IPS DF 6.9 (cell line): ENCODE measurements around the gene JADE2.

Experiments used
- DNase-seq: peaks from one replicate; pipeline ENCODE4 v3.0.0-alpha.2; 2013; ENCODE audit warnings: low read depth, low spot score
- H3K27ac ChIP-seq: one replicate; pipeline ENCODE4 v1.5.1; 2013; ENCODE audit warnings: low read length, control low read depth
- H3K27me3 ChIP-seq: 2 replicates; pipeline ENCODE4 v1.6.1; 2013; ENCODE audit warnings: mild to moderate bottlenecking, low read length; ENCODE audit not compliant: control insufficient read depth, insufficient read depth
- H3K36me3 ChIP-seq: 2 replicates; pipeline ENCODE4 v1.6.1; 2013; ENCODE audit warnings: low read length; ENCODE audit not compliant: control insufficient read depth, insufficient read depth
- H3K4me1 ChIP-seq: 2 replicates; pipeline ENCODE4 v1.6.1; 2013; ENCODE audit warnings: low read length; ENCODE audit not compliant: control insufficient read depth, insufficient read depth
- H3K4me3 ChIP-seq: 2 replicates; pipeline ENCODE4 v1.5.1; 2013; ENCODE audit warnings: mild to moderate bottlenecking, low read length
- H3K9me3 ChIP-seq: 2 replicates; pipeline ENCODE4 v1.6.1; 2013; ENCODE audit warnings: low read length, inconsistent platforms; ENCODE audit not compliant: control insufficient read depth, insufficient read depth
- WGBS: extraction: QIAGEN DNeasy Blood & Tissue Kit; methylation state at CpG from one replicate; pipeline ENCODE4 v1.1.7; 2013; ENCODE audit warnings: mixed read lengths, missing lambda C conversion rate; ENCODE audit not compliant: insufficient read length, insufficient coverage; 5-methylcytosine and 5-hydroxymethylcytosine counted together

JADE2 gene

GRCh38 chr5:134563221-134563620 lies 37.8 kb downstream of the JADE2 start:
- no peak for DNase-seq
- Histone ChIP-seq H3K4me1 (no peaks in the 10 kb centered on the region), H3K27ac (no peak overlapping the region), H3K36me3 (peaks cover 49% of the 10 kb centered on the region), H3K27me3 (no peaks in the 10 kb centered on the region), H3K4me3 (no peak overlapping the region), H3K9me3 (no peaks in the 10 kb centered on the region)
- WGBS, result no CpG with 5 or more reads among the region's 7 CpGs

- WGBS, result no CpG with 5 or more reads among the region's 5 CpGs
- DNase-seq, result no peak
- Histone ChIP-seq H3K27ac (no peak overlapping the region), H3K36me3 (peaks cover 54% of the 10 kb centered on the region), H3K27me3 (no peaks in the 10 kb centered on the region), H3K9me3 (no peaks in the 10 kb centered on the region), H3K4me1 (no peaks in the 10 kb centered on the region), H3K4me3 (no peak overlapping the region)
These were observed 38.5 kb downstream of the JADE2 start for GRCh38 chr5:134563962-134564361.

GRCh38 chr5:134564396-134564795 lies 38.9 kb downstream of the JADE2 start:
- Histone ChIP-seq H3K27me3 (no peaks in the 10 kb centered on the region), H3K27ac (no peak overlapping the region), H3K4me3 (no peak overlapping the region), H3K4me1 (no peaks in the 10 kb centered on the region), H3K9me3 (no peaks in the 10 kb centered on the region), H3K36me3 (peaks cover 56% of the 10 kb centered on the region)
- WGBS, result no CpG with 5 or more reads among the region's 4 CpGs
- no peak for DNase-seq

GRCh38 chr5:134565791-134566740 lies 40.6 kb downstream of the JADE2 start:
- WGBS, result no CpG with 5 or more reads among the region's 28 CpGs
- H3K36me3 ChIP-seq, result peaks cover 54% of the 10 kb centered on the region

GRCh38 chr5:134566741-134567221 lies 41.3 kb downstream of the JADE2 start:
- Histone ChIP-seq H3K4me3 (no peak overlapping the region), H3K4me1 (no peaks in the 10 kb centered on the region), H3K27me3 (no peaks in the 10 kb centered on the region), H3K36me3 (peaks cover 52% of the 10 kb centered on the region), H3K27ac (no peak overlapping the region), H3K9me3 (no peaks in the 10 kb centered on the region)
- no CpG with 5 or more reads among the region's 13 CpGs for WGBS
- no peak for DNase-seq

More at GRCh38 chr5:134565791-134566740, 40.6 kb downstream of the JADE2 start:
- H3K4me1 ChIP-seq, result no peaks in the 10 kb centered on the region
- no peaks in the 10 kb centered on the region for H3K9me3 ChIP-seq
- no peak overlapping the region for H3K4me3 ChIP-seq
- DNase-seq, result no peak
- H3K27me3 ChIP-seq, result no peaks in the 10 kb centered on the region
- H3K27ac ChIP-seq, result no peak overlapping the region

- no peaks in the 10 kb centered on the region for H3K27me3 ChIP-seq
- no peak overlapping the region for H3K4me3 ChIP-seq
- no peak for DNase-seq
- no peaks in the 10 kb centered on the region for H3K9me3 ChIP-seq
- H3K27ac ChIP-seq, result no peak overlapping the region
- WGBS, result no CpG with 5 or more reads among the region's 7 CpGs
- H3K36me3 ChIP-seq, result peaks cover 55% of the 10 kb centered on the region
- H3K4me1 ChIP-seq, result no peaks in the 10 kb centered on the region
These were observed 42.3 kb downstream of the JADE2 start for GRCh38 chr5:134567641-134568336.

GRCh38 chr5:134568337-134568700 lies 42.8 kb downstream of the JADE2 start:
- no peak overlapping the region for H3K4me3 ChIP-seq
- no CpG with 5 or more reads among the region's 5 CpGs for WGBS

GRCh38 chr5:134568761-134569695 lies 43.6 kb downstream of the JADE2 start:
- H3K9me3 ChIP-seq, result no peaks in the 10 kb centered on the region
- WGBS, result no CpG with 5 or more reads among the region's 24 CpGs
- DNase-seq, result no peak
- no peak overlapping the region for H3K4me3 ChIP-seq
- H3K4me1 ChIP-seq, result no peaks in the 10 kb centered on the region
- no peaks in the 10 kb centered on the region for H3K27me3 ChIP-seq
- H3K36me3 ChIP-seq, result peaks cover 62% of the 10 kb centered on the region
- no peak overlapping the region for H3K27ac ChIP-seq

More at GRCh38 chr5:134568337-134568700, 42.8 kb downstream of the JADE2 start:
- no peak overlapping the region for H3K27ac ChIP-seq
- no peak for DNase-seq
- no peaks in the 10 kb centered on the region for H3K9me3 ChIP-seq
- peaks cover 59% of the 10 kb centered on the region for H3K36me3 ChIP-seq
- no peaks in the 10 kb centered on the region for H3K27me3 ChIP-seq
- H3K4me1 ChIP-seq, result no peaks in the 10 kb centered on the region

GRCh38 chr5:134569758-134570364 lies 44.4 kb downstream of the JADE2 start:
- H3K4me1 ChIP-seq, result no peaks in the 10 kb centered on the region
- H3K27ac ChIP-seq, result no peak overlapping the region
- WGBS, result no CpG with 5 or more reads among the region's 6 CpGs
- peaks cover 62% of the 10 kb centered on the region for H3K36me3 ChIP-seq
- no peak overlapping the region for H3K4me3 ChIP-seq
- no peaks in the 10 kb centered on the region for H3K9me3 ChIP-seq
- H3K27me3 ChIP-seq, result no peaks in the 10 kb centered on the region
- no peak for DNase-seq
